ENCODE data around the gene DLAT.
"Not testable (repeated sequence)": the region's sequence is repeated elsewhere in the genome, so short reads cannot be mapped to it uniquely, and the experiment has no call there.

DNA sequence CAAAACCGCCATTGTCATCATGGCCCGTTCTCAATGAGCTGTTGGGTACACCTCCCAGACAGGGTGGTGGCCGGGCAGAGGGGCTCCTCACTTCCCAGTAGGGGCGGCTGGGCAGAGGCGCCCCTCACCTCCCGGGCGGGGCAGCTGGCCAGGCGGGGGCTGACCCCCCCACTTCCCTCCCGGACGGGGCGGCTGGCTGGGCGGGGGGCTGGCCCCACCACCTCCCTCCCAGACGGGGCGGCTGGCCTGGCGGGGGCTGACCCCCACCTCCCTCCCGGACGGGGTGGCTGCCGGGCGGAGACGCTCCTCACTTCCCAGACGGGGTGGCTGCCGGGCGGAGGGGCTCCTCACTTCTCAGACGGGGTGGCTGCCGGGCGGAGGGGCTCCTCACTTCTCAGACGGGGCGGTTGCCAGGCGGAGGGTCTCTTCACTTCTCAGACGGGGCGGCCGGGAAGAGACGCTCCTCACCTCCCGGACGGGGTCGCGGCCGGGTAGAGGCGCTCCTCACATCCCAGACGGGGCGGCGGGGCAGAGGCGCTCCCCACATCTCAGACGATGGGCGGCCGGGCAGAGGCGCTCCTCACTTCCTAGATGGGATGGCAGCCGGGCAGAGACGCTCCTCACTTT is 1.7 kb downstream of the DLAT start:
- TF ChIP-seq, protein P1, sequence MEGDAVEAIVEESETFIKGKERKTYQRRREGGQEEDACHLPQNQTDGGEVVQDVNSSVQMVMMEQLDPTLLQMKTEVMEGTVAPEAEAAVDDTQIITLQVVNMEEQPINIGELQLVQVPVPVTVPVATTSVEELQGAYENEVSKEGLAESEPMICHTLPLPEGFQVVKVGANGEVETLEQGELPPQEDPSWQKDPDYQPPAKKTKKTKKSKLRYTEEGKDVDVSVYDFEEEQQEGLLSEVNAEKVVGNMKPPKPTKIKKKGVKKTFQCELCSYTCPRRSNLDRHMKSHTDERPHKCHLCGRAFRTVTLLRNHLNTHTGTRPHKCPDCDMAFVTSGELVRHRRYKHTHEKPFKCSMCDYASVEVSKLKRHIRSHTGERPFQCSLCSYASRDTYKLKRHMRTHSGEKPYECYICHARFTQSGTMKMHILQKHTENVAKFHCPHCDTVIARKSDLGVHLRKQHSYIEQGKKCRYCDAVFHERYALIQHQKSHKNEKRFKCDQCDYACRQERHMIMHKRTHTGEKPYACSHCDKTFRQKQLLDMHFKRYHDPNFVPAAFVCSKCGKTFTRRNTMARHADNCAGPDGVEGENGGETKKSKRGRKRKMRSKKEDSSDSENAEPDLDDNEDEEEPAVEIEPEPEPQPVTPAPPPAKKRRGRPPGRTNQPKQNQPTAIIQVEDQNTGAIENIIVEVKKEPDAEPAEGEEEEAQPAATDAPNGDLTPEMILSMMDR (IDR thresholded peaks at IDR 0.05): not testable (repeated sequence)
- not testable (repeated sequence) for TF ChIP-seq POLR2A (IDR thresholded peaks at IDR 0.05)

Measured in heart left ventricle (tissue), 13 donors.